Kidney (tissue), 14 donors: ENCODE results near the gene NEK8. TPM values are rescaled to one million over a fixed set of nuclear protein-coding genes. Genes with fewer than 3 reads are reported as not detected.
A peak's percentile ranks its signal among the peaks of the same experiment; 100 is the strongest.

Experiments
- DNase-seq, 5 donors: peaks; one replicate each; pipeline ENCODE4 v3.0.0-alpha.2; 2013 to 2020
- FAIRE-seq: peaks from 2 replicates; lab custom pipeline; 2012; peaks lifted over from hg19 to GRCh38; lab: Jason Lieb, UNC
- H3K27ac ChIP-seq, 2 donors: one replicate each; pipeline ENCODE4 v1.7.0; 2013; ENCODE audit warnings: low read depth in 2 of 2, low read length in 2 of 2, inconsistent platforms in 1 of 2
- H3K27me3 ChIP-seq: one replicate; pipeline ENCODE4 v1.7.1; 2013; ENCODE audit warnings: low read length, inconsistent platforms; ENCODE audit not compliant: control insufficient read depth, insufficient read depth
- H3K36me3 ChIP-seq, 3 donors: one replicate each; pipeline versions ENCODE4 v1.7.0 to v1.7.1; 2013; ENCODE audit warnings: low read length in 3 of 3, control low read depth in 1 of 3, inconsistent platforms in 1 of 3; ENCODE audit not compliant: insufficient read depth in 3 of 3, control insufficient read depth in 2 of 3
- H3K4me1 ChIP-seq, 3 donors: one replicate each; pipeline versions ENCODE4 v1.7.0 to v1.7.1; 2013; ENCODE audit warnings: low read length in 3 of 3, inconsistent platforms in 1 of 3, low read depth in 1 of 3; ENCODE audit not compliant: control insufficient read depth in 2 of 3, insufficient read depth in 2 of 3
- H3K4me3 ChIP-seq, 3 donors: one replicate each; pipeline versions ENCODE4 v1.7.0 to v1.8.1; 2013; ENCODE audit warnings: low read length in 3 of 3, control low read depth in 1 of 3, inconsistent platforms in 1 of 3
- H3K9ac ChIP-seq, 3 donors: one replicate each; pipeline versions ENCODE4 v1.7.0 to v1.7.1; 2013; ENCODE audit warnings: low read length in 3 of 3, control low read depth in 1 of 3, inconsistent platforms in 1 of 3
- H3K9me3 ChIP-seq, 3 donors: one replicate each; pipeline versions ENCODE4 v1.7.0 to v1.7.1; 2013; ENCODE audit warnings: low read length in 3 of 3, control low read depth in 1 of 3, inconsistent platforms in 1 of 3; ENCODE audit not compliant: control insufficient read depth in 2 of 3, insufficient read depth in 1 of 3
- intact Hi-C: fragments of 100-400 bp; cut with DNase I; formaldehyde crosslinking; loops from one replicate; pipeline ENCODE4 v1.11.1; 2022
- polyA plus RNA-seq: library from polyadenylated mRNA; stranded (reverse); fragments of 350-450 nt; fragmentation: Illumina TruSeq; extraction: RNeasy Lipid Tissue Mini Kit (QIAGEN cat#74804); gene quantifications from one replicate; pipeline ENCODE4 v1.2.3, GENCODE V29; 2014; ENCODE audit warnings: low read depth, low replicate concordance; ENCODE audit not compliant: insufficient read depth
- total RNA-seq: library from RNA; stranded (reverse); fragmentation: NEBNext Ultra II Directional; extraction: Animal tissue kit (Norgen Biotek cat#: 25700); gene quantifications from one replicate; pipeline ENCODE4 v1.2.1, GENCODE V29; 2021
- TF ChIP-seq, protein P1 (sequence below): IDR thresholded peaks from 3 replicates; pipeline ENCODE4 v1.5.1; 2012; ENCODE audit warnings: mild to moderate bottlenecking, moderate library complexity, borderline replicate concordance; ENCODE audit not compliant: insufficient read depth; ENCODE audit errors: extremely low read depth
- donor health status: control.
- donor health status: control.
- donor health status: control.
- donor health status: control.
- donor health status: control.
- donor health status: DM: yes; HTN: yes; CAD: no.
- donor health status: Normal renal cell carcinoma (clear cell type).

NEK8 gene
- total and polyA plus RNA-seq, 2 donors from 2014 or later, result 4.7 to 20.6 TPM

DNA sequence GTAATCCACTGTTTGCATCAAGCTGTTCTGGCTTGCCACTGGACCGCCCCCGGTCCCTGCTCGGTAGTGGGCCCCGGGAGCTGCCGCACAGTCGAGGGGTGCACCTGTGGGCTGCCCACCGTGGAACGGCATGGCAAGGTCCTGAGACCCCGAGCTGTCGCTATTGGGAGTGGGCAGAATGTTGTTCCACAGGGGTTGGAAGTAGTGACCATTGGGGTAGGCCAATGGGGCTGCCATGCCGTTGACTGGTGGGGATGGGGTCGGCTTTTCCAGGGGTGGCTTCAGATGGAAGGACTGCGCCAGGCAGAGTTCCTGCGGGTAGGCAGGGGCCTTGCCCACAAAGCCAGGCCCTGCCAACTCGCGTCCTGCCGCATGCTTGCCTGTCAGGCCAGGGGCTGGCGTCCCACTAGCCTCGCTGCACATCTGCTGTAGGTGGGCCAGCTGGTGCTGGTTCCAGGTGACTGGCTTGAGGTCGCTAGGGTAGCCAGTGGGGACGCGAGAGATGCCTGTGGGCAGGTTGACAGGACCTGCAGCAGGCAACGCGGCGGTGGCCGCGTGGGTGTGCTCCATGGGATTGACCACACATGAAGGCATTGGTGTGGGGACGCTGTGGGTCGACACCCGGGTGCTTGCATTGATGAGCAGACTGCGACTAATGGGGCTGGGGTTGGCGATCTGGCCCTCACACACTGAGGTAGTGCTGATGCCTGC is 30.0 kb downstream of the NEK8 start:
- Histone ChIP-seq H3K4me1 (peaks cover 0 to 5% (median 0%) of the 10 kb centered on the region in 3 donors), H3K36me3 (peaks cover 0 to 24% (median 18%) of the 10 kb centered on the region in 3 donors), H3K4me3 (no peak overlapping the region), H3K9ac (no peak overlapping the region), H3K27ac (no peak overlapping the region), H3K9me3 (no peaks in the 10 kb centered on the region), H3K27me3 (no peaks in the 10 kb centered on the region)
- TF ChIP-seq, protein P1, sequence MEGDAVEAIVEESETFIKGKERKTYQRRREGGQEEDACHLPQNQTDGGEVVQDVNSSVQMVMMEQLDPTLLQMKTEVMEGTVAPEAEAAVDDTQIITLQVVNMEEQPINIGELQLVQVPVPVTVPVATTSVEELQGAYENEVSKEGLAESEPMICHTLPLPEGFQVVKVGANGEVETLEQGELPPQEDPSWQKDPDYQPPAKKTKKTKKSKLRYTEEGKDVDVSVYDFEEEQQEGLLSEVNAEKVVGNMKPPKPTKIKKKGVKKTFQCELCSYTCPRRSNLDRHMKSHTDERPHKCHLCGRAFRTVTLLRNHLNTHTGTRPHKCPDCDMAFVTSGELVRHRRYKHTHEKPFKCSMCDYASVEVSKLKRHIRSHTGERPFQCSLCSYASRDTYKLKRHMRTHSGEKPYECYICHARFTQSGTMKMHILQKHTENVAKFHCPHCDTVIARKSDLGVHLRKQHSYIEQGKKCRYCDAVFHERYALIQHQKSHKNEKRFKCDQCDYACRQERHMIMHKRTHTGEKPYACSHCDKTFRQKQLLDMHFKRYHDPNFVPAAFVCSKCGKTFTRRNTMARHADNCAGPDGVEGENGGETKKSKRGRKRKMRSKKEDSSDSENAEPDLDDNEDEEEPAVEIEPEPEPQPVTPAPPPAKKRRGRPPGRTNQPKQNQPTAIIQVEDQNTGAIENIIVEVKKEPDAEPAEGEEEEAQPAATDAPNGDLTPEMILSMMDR, result no peak
- DNase-seq (peak in 1 of 5 donors; percentile 75), FAIRE-seq (no peak)
- intact Hi-C loops, result no loop called here

DNA sequence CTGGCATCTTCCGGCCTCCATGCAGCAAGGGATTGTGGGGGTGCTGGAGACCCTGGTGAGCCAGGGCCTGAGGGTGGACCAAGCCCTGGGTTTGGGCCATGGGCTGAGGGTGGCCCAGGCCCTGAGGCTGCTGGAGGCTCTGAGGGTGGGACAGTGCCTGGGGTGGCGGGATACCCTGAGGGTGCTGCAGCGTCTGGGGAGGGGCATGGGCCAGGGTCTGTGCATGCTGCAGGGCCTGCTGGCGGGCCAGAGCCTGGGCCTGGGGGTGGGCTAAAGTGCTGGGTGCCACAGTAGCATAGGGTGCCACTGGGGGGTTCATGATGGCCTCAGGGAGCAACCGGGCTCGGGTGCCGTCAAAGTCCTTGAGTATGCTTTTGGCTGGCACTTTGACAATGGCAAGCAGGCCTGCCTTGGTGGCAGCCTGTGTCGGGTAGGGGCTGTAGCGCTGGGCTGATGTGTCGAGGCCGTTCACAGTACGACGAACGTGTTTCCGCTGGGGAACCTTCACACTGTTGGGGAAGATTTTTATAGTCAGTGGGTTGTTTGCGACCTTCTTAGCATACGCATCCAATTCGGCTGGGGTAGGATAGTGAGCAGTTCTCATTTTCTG is 30.8 kb downstream of the NEK8 start:
- no peak overlapping the region for H3K4me3 ChIP-seq
- no peaks in the 10 kb centered on the region for H3K27me3 ChIP-seq
- DNase-seq, result peak in 1 of 5 donors; percentile 69
- no peak overlapping the region for H3K9ac ChIP-seq
- TF ChIP-seq, protein P1, result no peak
- H3K27ac ChIP-seq, result no peak overlapping the region
- intact Hi-C loops, result no loop called here
- peaks cover 0 to 5% (median 0%) of the 10 kb centered on the region in 3 donors for H3K4me1 ChIP-seq
- no peaks in the 10 kb centered on the region for H3K9me3 ChIP-seq
- FAIRE-seq, result no peak
- H3K36me3 ChIP-seq, result peaks cover 0 to 24% (median 18%) of the 10 kb centered on the region in 3 donors

DNA sequence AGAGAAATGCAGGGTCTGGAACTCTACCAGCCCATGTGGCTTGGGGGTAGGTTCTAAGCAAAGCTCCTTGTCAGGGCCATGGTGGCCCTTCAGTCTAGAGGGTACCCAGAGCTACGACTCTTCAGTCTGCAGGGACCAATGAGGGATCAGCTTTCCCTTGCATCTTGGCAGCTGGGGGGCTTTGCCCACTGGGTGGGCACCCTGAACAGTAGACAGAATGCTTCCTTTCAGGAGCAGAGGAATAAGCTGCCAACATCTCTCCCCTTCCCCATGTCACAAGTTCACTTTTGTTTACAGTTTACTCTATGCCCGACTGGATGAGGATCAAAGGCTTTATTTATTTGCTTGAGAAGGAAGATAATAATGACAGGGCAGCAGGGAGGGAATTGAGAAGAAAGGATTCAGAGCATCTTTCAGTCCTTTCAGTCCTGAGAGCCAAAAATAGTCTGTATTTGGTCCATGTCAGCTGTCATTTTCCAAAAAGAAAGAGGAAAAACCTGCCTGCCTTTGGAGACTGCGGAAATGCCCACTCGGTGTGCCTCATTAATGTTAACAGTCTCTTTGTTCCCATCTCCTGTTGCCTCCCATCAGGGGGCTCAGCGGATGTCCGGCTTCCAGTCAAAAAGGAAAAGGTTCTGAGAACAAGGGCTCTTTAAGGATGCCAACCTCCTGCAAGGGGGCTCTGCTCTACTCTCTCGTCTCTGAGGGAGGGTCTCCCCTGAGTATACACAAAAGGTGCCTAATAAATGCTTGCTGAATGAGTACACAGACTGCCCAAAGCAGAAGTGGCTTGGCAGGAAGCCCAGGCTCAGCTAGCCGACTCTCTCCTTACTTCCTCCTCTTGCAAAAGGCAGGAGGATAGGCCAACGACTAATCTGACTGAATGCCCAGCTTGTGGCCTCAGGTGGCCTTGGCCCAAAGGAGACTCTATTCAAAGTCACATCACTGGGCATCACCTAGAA is 32.3 kb downstream of the NEK8 start:
- no peak overlapping the region for H3K27ac ChIP-seq
- peaks cover 0 to 5% (median 0%) of the 10 kb centered on the region in 3 donors for H3K4me1 ChIP-seq
- no peaks in the 10 kb centered on the region for H3K27me3 ChIP-seq
- peak in 3 of 5 donors; percentile 33 to 78 (median 45) for DNase-seq
- H3K4me3 ChIP-seq, result no peak overlapping the region
- H3K9me3 ChIP-seq, result no peaks in the 10 kb centered on the region
- no peak overlapping the region for H3K9ac ChIP-seq
- TF ChIP-seq, protein P1, result no peak
- no peak for FAIRE-seq
- intact Hi-C loops, result loop anchor here (5.0 kb wide), 1 partner anchor 156 kb away; no protein-coding TSS in a partner anchor
- H3K36me3 ChIP-seq, result peaks cover 0 to 21% (median 19%) of the 10 kb centered on the region in 3 donors
